Suppressor macrophage treated with lipopolysaccharide for 1 hour (primary cell): ENCODE results near the gene MLPH.
"Not testable (repeated sequence)": the region's sequence is repeated elsewhere in the genome, so short reads cannot be mapped to it uniquely, and the experiment has no call there.

Experiments used
- DNase-seq, 3 donors: peaks; one replicate each; pipeline ENCODE4 v3.0.0-alpha.2; 2020 to 2022

Gene MLPH

GRCh38 chr2:237591141-237591881 is 104.3 kb downstream of the MLPH start:
- peak; percentile 89 to 93 (median 92) for DNase-seq

GRCh38 chr2:237592425-237592980 is 105.5 kb downstream of the MLPH start:
- no peak for DNase-seq

- no peak for DNase-seq
Observed at GRCh38 chr2:237593036-237593435, 106.0 kb downstream of the MLPH start.

- no peak for DNase-seq
Observed at GRCh38 chr2:237593596-237594320, 106.7 kb downstream of the MLPH start.

- no peak for DNase-seq
Observed at GRCh38 chr2:237594514-237594871, 107.4 kb downstream of the MLPH start.

- DNase-seq, result not testable (repeated sequence)
Observed at GRCh38 chr2:237595829-237596519, 108.9 kb downstream of the MLPH start.

GRCh38 chr2:237596520-237597195 is 109.6 kb downstream of the MLPH start:
- DNase-seq, result peak in 1 of 3 donors; percentile 34

GRCh38 chr2:237597196-237598145 is 110.4 kb downstream of the MLPH start:
- no peak for DNase-seq

GRCh38 chr2:237598468-237599208 is 111.6 kb downstream of the MLPH start:
- no peak for DNase-seq

GRCh38 chr2:237599465-237600110 is 112.5 kb downstream of the MLPH start:
- DNase-seq, result no peak

- peak in 1 of 3 donors; percentile 30 for DNase-seq
Observed at GRCh38 chr2:237600205-237600846, 113.3 kb downstream of the MLPH start.

- DNase-seq, result no peak
Observed at GRCh38 chr2:237601453-237602116, 114.5 kb downstream of the MLPH start.

- no peak for DNase-seq
Observed at GRCh38 chr2:237602409-237602808, 115.4 kb downstream of the MLPH start.

GRCh38 chr2:237603049-237603717 is 116.1 kb downstream of the MLPH start:
- DNase-seq, result no peak

- peak; percentile 63 to 77 (median 67) for DNase-seq
Observed at GRCh38 chr2:237603718-237604362, 116.8 kb downstream of the MLPH start.

GRCh38 chr2:237604391-237604790 is 117.3 kb downstream of the MLPH start:
- DNase-seq, result no peak
